HG03139 (cell line): ENCODE measurements around the gene CHGA.

Experiments used
- ATAC-seq: cut with Tn5 transposase; IDR thresholded peaks from one replicate; pipeline ENCODE4 v1.9.1; 2021; ENCODE audit not compliant: unreplicated experiment

Gene CHGA

DNA sequence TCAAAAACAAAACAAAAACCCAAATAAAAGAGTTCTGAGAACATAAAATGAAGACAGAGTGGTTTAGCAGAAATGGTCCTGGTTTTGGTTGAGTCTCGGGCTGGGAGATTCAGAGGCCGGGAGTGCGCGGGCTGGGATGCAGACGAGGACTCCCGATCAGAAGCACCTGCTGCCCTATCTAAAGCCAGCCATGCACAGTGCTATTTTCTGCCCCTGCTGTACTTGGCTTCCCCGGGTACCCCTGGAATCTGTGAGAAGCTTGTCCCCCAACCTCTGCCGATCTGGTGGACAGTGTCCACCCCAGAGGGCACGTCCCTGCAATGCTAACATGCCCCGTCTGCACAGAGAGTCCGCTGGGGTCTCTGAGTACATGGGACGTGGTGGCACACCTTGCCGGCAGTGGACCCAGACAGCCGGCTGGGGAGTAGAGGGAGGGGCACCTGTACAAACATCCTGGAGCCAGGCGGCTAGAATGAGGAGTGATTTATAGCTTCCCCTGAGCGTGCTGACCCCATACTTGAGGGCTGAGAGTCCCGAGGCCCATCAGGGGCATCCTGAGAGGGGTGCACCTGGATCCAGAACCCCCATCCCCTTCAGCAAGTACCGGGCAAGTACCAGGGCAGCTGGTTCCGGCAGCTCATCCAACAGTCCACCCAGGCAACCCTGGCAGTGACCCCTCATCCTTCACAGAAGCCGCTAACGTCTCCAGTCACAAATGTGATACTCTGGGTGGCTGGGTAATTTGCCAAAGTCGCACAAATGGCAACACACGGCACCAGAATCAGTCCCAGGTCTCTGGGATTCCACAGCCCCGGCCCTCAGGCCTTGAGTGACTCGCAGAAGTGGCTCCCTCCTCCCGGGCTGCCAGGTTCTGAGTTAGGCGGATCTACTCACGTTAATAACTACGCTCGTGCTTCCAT is 37.1 kb downstream of the CHGA start:
- no peak for ATAC-seq

DNA sequence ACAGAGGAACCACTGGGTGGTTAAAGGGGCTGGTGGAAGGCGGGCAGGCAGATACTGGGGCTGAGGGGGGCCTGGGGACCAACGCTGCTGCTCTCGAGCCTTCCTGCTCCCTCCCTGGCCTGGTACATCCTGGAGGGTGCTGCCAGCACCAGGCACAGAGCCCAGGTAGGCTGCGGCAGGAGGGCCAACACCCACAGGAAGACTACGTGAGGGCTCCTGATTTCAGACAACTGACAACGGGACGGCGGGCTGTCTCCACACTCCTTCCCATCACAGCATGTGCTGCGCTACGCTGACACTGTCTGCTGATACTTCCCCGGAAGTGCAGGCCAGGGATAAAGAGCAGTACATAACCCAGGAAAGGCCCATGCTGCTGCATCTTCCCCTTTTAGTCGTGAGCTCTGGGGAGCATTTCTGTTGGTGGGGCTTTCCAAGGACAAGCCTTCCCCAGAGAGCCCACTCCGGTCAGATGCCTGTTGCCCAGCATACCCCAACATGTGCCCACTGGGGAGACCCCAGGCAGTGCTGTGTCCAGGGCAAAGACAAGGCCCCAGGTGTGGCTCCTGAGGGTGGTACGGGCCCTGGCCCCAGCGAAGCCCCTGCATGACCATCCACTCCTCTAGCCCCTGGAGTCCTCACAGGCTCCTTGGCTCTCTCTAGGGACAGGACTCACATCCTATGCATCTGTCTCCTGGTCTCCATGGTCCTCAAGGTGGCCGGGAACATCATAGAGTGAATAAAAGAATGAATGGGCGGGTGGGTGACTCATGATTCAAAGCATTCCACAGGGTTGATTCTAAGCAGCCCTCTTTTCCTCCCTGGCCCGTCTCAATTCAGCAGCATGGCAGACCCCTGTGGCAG is 38.0 kb downstream of the CHGA start:
- no peak for ATAC-seq

DNA sequence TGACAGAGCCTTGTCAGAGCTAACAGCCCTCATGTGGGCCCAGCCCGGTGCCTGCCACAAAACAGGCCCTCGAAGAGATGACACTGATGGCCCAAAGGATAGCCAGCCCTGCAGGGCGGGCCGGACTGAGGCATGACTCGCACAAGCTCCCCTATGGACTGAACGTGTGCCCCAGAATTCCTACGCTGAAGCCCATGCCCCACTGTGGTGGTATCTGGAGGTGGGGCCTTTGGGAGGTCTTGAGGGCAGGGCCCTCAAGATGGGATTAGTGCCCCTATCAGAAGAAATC is 38.6 kb downstream of the CHGA start:
- ATAC-seq = no peak

DNA sequence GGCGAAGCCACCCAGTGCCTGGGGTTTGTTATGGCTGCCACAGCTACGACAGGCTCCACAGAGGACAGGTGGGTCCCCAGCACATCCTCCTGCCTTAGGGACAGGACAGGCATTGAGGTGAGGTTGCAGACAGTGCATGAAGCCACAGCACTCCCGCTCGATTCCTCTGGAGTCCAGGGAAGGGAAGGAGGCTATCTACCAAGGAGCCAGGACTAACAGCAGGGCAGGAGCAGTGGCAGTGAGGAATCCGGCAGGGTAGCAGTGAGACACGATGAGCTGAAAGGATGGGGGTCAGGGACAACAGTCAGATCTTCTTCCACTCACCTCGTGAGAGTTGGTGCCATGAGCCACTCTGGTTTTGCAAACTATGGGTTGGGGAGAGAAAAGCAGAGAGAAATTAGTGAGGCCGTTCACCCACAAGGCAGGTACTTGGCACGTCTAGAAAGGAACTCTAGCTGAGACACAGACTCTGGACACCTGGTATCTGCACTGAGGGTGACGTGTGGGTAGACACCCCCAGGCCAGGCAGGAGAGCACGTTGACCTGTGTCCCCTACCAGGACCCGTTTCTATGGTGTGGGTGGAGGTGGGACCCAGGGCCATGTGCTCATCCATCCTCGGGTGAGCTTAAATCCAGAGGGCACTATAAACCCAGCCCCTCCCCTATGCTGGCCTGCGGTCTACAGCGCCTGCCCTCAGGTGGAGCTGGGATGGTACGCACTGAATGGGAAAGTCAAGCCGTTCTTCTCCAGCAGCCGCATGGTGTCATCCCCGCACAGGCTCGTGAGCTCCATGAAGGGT is 39.3 kb downstream of the CHGA start:
- no peak for ATAC-seq

DNA sequence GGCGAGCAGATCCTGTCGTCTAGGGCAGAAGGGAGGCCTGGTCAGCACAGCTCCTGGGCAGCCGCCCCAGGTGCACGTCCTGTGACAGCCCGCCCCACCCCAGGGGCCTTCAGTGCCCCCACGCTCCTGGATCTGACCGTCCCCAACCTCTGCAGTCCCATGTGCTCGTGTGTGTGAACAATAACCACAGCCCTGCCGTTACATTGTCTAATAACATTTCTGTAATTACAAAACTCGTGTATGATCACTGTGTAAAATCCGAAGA is 39.8 kb downstream of the CHGA start:
- no peak for ATAC-seq

DNA sequence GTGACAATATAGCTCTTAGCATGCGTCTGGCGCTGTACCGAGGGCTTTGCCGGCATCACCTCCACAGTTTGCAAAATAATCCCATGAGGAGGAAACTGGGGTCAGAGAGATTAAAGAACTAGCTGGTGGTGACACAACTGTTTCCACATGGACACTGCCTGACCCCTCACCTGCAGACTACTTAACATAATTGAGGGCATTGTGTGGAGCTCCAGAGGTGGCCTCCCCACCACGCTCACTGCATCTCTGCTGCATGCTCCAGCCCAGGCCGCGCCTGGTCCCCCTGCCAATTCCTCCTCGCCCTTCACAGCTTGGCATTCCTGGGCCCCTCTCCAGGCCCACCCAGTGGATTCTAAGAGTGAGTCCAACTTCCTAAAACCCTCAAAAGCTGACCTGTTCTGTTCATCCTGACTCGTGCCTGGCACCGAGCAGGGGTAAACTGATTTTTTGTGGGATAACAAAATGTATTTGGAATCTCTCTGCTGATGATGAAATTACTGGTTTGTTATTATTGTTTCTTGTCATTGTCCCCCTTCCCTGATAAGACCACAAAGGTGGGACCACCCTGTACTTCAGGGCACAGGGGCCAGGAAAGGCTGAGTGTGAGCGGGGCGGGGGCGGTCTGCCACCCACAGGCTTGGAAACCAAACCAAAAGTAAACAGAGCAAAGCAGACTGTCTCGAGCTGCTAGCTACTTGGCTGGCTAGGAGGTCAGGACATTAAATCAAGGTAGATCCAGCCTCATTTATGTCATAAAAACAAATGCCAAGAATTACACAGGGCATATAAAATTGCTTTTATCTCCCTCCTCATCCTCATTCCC is 40.6 kb downstream of the CHGA start:
- ATAC-seq = no peak

DNA sequence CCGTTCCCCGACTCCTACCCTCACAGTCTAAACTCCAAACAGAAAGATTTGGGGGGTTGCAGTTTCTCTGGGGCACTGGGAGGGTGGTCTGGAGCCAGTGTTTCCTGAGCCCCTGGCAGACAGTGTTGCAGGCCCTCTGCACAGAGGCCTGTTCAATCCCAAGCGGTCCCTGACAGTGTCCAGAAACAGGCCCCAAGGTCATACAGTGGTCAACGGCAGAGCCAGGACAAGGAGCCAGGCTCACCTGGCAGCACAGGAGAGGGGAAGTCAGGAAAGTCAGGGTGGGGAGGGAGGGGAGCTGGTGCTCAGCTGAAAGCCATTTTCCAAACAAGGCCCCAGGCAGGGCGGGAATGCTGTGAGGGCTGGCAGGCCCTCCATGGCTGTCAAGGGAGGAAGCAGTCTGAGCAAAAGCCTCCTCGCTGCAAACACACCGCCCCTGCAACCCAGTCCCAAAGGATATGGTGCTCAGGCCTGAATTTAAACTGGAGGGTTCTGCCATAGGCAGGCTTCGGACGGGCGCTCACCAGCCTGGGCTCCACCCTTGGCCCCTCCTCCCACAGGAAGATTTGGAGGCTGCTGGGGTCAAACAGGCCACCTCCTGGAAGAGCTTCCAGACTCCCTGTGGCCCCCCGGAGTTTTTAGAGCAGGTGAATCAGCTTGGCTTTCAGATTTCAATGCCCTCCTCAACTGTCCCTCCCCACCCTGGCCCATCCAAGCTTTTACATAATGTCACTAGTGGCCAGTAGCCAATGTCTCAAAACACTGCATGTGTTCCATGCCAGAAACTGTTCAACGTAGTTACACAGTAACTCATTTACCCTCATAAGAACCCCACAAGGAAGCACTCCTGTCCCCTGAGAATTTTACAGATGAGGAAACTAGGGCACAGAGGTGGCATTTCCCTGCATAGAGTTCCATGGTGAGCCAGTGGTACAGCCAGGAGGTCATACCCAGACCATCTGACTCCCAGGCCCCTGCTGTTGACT is 41.5 kb downstream of the CHGA start:
- no peak for ATAC-seq

DNA sequence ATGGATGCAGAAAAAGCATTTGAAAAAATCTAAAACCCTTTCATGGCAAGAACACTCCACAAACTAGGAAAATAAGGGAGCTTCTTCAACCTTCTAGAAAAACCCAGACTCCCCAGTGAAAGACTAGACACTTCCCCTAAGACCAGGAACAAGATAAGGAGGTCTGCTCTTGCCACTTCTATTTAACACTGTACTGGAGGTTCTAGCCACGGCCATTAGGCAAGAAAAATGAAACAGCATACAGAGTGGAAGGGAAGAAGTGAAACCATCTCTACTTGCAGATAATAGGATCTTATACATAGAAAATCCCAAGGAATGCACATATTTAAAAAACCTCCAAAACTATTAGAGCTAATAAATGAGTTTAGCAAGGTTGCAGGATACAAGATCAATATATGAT is 42.3 kb downstream of the CHGA start:
- no peak for ATAC-seq

DNA sequence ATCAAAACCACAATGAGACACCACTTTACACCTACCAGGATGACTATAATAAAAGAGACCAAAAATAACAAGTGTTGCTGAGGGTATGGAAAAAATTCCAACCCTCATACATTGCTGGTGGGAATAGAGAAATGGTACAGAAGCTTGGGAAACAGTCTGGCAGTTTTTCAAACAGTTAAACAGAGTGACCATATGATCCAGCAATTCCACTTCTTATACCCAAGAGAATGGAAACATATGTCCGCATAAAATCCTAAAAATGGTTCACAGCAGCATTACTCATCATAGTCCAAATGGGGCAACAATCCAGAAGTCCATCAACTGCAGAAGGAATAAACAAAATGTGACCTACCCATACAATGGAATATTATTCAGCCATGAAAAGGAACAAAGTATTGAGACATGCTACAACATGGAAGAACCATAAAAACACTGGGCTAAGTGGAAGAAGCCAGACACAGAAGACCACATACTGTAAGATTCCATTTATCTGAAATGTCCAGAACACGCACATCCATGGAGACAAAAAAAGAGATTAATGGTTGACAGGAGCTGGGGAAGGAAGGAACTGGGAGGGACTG is 44.5 kb downstream of the CHGA start:
- ATAC-seq = no peak

DNA sequence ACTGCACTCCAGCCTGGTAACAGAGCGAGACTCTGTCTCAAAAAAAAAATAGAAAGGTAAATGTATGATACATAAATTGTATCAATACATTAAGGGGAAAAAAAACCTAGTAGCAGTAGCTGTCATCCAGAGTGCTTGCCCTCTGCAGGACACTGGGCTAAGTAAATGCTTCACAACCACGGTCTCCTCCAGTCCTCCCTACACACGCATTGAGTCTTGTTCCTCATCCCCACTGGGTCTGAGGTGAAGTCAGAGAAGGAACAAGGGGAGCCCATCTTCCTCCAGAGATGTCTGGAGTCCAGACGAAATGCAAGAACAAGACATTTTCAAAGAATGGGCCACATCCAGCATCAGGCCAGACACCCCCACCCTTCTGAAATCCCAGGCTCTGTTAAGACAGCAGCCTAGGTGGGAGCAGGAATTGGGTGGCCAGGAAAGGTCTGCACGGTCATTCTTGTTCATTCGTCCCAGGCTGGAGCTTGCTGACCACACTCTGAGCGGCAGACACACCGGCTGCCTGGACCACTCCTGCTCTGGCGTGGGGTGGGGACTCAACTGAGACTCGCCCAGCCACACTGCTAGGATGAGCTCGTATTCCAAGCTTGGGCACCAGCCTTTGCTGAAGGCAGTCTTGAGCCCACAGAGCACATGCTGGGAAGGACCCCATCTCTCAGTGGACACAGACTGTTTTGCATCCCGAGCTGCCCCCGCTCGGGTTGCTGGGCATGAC is 45.5 kb downstream of the CHGA start:
- ATAC-seq = no peak

DNA sequence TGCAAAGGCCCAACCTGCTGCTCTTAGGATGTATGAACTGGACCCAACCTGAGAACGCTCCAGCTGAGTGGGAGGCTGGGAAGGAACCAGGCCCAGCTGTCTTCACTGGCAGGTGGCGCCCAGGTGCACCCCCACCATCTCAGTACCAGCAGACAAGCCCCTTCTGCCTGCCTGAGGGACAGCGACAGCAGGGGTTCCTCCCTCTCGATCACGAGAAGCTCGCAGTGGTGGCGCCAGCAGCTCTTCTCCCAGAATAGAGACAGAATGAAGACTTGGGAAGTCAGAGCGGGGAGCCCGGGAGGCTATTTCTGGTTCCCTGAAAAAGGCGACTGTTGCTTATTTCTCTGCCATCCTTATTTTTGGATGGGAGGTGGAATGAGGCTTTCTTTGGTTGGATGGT is 46.5 kb downstream of the CHGA start:
- no peak for ATAC-seq

DNA sequence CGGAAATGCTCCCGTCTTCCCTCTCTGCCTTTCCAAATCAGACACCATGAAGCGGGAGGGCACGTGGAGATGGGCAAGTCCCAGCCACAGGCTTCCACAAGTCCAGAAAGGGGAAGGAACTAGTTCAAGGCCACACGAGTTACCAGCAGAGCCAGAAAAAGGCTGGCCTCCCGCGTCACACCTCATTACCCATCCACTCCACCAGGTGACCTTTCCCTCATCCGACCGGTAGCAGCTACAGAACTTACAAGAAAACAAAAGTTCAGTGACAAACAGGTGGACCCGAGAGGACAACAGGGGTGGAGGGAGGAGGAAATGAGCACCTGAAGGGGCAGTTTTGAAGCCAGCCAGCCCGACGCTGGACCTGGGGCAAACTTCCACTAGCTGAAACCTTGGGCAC is 46.9 kb downstream of the CHGA start:
- no peak for ATAC-seq

DNA sequence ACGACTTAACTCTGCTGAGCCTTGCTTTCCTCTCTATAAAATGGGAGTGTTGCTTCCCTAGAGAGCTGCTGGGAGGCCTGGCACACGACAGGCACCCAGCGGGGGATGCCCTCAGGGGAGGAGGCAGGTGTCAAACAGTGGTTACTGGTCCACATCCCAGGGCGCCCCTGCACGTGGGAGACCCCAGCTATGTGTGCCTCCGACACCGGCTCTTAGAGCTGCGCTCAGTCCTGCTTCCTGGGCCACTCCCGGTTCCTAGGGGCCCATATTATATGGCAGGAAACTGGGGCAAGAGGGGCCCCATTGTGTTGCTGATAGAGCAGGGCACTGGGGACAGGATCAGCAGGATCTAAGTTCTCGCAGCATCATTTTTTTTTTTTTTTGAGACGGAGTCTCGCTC is 47.3 kb downstream of the CHGA start:
- no peak for ATAC-seq

DNA sequence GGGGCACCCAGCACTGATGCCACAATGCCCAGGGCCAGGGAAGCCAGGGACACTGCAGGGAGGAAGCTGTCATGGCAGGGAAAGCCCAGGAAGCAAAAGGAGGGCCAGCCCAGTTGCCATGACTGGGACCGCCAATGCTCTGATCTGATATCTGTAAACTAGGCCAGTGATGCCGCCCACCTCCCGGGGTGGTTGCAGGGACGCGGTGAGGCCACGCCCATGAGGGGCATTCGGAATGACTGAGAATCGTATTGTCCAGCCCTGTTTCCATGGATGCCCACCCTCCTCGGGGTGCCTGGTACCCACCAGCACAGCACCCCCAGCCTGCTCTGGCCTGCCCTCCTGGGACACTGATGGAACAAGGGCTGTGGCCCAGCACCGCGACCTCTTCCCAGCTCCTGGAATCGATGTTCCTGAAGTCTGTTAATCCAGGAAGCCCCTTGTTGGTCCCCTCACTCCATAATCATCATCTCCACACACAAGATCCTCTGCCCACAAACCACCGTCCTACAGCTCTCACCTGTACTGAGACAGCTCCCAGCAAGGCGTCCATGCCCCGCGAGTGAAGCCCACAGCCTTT is 48.7 kb downstream of the CHGA start:
- no peak for ATAC-seq

DNA sequence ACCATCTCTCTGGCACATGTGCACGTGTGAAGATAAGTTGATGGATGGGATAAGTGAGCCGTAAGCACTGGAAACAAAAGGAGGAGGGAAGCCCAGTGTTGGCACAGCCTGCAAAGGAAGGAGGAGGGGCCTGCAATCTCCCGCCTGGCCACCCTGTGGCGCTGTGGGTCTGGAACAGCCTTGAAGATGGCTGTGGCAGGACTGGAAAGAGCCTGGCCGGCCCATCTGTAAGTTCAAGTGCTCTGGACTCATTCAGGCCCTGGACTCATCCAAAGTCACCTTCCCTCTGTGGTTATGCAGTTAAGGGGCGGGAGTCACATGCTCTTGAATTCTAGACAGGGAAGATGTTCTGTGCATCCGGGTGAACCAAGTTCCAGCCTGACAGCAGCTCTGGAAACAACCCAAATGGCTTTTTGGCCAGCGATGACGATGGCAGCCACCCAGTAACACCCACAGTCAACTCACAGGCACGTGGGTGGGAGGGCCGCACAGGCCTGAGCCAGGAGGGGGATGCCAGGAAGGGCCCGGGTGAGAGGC is 50.4 kb downstream of the CHGA start:
- no peak for ATAC-seq

DNA sequence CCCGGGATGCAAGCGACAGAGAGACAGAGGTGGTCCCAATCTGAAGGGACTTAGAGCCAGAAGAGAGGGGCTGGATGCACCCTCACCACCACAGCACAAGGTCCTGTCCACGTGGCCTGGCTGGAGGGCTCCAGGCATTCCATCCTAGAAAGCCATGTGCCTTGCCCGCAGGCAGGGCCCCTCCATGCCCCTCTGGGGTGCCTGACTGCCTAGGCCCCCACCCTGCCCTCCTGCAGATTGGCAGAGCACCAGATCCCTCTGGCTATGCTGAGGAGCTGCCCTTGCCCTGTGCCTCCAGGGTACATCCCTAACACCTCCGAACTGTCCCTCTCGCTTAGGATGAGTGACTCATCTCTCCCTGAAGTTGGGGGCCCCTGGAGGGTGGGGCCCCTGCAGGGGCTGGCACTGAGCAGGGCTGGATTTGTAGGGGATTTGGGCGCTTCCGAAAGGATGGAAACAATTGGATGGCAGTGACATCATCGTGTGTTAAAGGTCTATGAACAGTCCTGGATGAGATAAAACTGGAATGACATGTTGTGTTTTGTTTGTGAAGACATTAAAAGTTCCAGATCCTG is 50.9 kb downstream of the CHGA start:
- ATAC-seq = no peak

DNA sequence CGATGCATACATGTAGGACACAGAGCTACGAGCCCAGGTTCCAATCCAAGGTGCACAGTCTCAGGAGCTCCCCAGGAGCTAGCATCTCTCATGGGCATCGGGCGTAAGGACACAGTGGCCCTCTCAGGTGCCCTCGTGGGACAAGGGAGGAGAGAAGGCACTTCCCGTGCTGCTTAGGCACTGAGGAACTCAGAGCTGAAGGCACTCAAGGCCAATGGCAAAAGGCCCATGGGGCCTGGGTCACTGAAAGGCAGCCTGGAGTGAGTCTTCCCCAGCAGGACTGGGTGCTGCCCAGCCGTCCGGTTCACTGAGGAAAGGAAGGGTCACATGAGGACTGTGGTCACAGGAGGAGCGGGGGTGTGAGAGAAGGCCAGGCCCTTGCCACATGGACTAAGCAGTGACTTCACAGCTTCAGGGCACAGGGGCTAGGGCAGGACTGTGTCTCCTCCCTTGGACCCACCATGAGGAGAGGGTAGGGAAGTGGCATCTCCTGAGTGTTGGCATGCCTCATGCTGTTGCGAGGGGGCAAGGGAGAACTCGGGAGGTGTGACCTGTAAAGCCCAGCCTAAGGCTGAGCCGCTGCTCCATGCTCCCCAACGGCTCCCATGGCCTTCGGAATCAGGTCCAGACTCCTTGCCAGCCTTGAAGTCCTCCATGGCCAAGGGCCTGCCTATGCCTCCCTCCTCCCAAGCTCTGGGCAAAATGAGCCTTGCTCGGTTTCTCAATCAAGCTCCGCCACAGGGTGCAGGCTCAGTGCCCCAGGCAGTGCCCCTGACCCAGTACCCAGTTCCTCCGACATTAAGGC is 51.8 kb downstream of the CHGA start:
- ATAC-seq = no peak
